ENCODE measurements around the gene MYBPC2. TPM values are rescaled to one million over a fixed set of nuclear protein-coding genes. Genes with fewer than 3 reads are reported as not detected.

MYBPC2 gene
- total and polyA plus RNA-seq, 2 donors (not counting 3 experiments of a cell fraction or from before 2014, with no cell fraction given) = 0.03 TPM; not detected in 1

DNA sequence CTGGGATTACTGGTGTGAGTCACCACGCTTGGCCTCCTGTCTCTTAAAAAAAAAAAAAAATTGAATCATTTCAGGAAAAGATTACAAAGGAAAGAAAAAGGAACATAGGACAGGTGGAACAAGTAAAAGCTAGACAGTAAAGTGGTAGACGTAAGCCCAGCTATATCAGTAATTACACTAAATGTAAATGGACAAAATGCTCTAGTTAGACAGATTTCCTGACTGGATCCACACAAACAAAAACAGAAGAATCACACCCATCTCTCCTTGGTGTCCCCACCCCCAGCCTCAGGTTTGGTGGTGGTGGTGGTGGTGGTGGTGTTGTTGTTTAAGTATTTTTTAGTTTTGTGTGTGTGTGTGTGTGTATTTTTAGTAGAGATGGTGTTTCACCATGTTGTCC is 20.3 kb upstream of the MYBPC2 start:
- DNase-seq (ENCODE audit: low read depth, low spot score) = no peak
- TF ChIP-seq, protein P1, sequence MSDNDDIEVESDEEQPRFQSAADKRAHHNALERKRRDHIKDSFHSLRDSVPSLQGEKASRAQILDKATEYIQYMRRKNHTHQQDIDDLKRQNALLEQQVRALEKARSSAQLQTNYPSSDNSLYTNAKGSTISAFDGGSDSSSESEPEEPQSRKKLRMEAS (IDR thresholded peaks at IDR 0.05; ENCODE audit: insufficient read depth, insufficient read length) = no peak
- TF ChIP-seq EZH2 (IDR thresholded peaks at IDR 0.05; ENCODE audit: borderline replicate concordance, low read depth, low read length, severe bottlenecking) (no peak), POLR2A (IDR thresholded peaks at IDR 0.05; ENCODE audit: low read depth, low read length) (no peak), MYC (IDR thresholded peaks at IDR 0.05; ENCODE audit: low read depth, low read length) (no peak), POLR2AphosphoS5 (IDR thresholded peaks at IDR 0.05; ENCODE audit: insufficient read depth, low read depth, low read length) (no peak), GATA2 (IDR thresholded peaks at IDR 0.05; ENCODE audit: insufficient read depth, insufficient read length, low read depth, low read length) (no peak), FOS (IDR thresholded peaks at IDR 0.05; ENCODE audit: borderline replicate concordance, insufficient read depth, low read length) (no peak), JUN (IDR thresholded peaks at IDR 0.05; ENCODE audit: borderline replicate concordance, insufficient read depth, insufficient read length, low read depth) (no peak)
- TF ChIP-seq, protein P2, sequence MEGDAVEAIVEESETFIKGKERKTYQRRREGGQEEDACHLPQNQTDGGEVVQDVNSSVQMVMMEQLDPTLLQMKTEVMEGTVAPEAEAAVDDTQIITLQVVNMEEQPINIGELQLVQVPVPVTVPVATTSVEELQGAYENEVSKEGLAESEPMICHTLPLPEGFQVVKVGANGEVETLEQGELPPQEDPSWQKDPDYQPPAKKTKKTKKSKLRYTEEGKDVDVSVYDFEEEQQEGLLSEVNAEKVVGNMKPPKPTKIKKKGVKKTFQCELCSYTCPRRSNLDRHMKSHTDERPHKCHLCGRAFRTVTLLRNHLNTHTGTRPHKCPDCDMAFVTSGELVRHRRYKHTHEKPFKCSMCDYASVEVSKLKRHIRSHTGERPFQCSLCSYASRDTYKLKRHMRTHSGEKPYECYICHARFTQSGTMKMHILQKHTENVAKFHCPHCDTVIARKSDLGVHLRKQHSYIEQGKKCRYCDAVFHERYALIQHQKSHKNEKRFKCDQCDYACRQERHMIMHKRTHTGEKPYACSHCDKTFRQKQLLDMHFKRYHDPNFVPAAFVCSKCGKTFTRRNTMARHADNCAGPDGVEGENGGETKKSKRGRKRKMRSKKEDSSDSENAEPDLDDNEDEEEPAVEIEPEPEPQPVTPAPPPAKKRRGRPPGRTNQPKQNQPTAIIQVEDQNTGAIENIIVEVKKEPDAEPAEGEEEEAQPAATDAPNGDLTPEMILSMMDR (IDR thresholded peaks at IDR 0.05; ENCODE audit: extremely low read depth in 1 of 2, insufficient read depth in 1 of 2, low read depth in 1 of 2, low read length in 2 of 2) = no peak
- Histone ChIP-seq H3K9ac (replicated peaks; ENCODE audit: extremely low read depth, insufficient read depth, low read length) (no peak overlapping the region), H3K9me1 (replicated peaks; ENCODE audit: control insufficient read depth, extremely low read depth, insufficient read depth, low read length) (no peaks in the 10 kb centered on the region), H3K36me3 (ENCODE audit: control insufficient read depth in 2 of 2, extremely low read depth in 1 of 2, insufficient read depth in 2 of 2, low read length in 2 of 2) (peaks cover 0 to 3% of the 10 kb centered on the region in 2 experiments), H3K27ac (ENCODE audit: insufficient read depth, low read depth, low read length) (no peak overlapping the region), H2AFZ (ENCODE audit: low read depth, low read length) (no peak overlapping the region), H3K79me2 (ENCODE audit: control insufficient read depth, insufficient read depth, low read length) (no peaks in the 10 kb centered on the region), H3K4me2 (ENCODE audit: insufficient read depth, low read length) (no peak overlapping the region), H3K4me1 (ENCODE audit: control insufficient read depth, extremely low read depth, insufficient read depth, low read length) (no peaks in the 10 kb centered on the region), H4K20me1 (replicated peaks; ENCODE audit: control insufficient read depth, extremely low read depth, insufficient read depth, low read length) (no peaks in the 10 kb centered on the region), H3K27me3 (ENCODE audit: control insufficient read depth in 2 of 2, insufficient read depth in 2 of 2, low read length in 2 of 2) (no peaks in the 10 kb centered on the region), H3K4me3 (replicated peaks in 1 of 3; ENCODE audit: insufficient read depth in 1 of 3, low read depth in 1 of 3, low read length in 3 of 3) (no peak overlapping the region), H3K9me3 (replicated peaks; ENCODE audit: control insufficient read depth, insufficient read depth, low read length) (no peaks in the 10 kb centered on the region)
- FAIRE-seq = no peak
- intact Hi-C loops (cut with micrococcal nuclease) (no loop called here), dilution Hi-C loops (cut with MboI; ENCODE audit: extremely low pct_ligation_motif_present, low sequenced_read_pairs) (no loop called here)
- no TSS peak for BruUV-seq (replicated peaks)
- ChIA-PET POLR2A (no interaction called here), CTCF (interaction anchor here (1.4 to 5.7 kb wide), 2 partner anchors 45 to 55 kb away, joined by 5 to 88 read pairs; no protein-coding TSS in a partner anchor)
